HG02870 (cell line): ENCODE measurements around the gene MYO1H.
"Not testable (repeated sequence)": the region's sequence is repeated elsewhere in the genome, so short reads cannot be mapped to it uniquely, and the experiment has no call there.

Experiments
- ATAC-seq: cut with Tn5 transposase; IDR thresholded peaks from one replicate; pipeline ENCODE4 v1.9.1; 2021; ENCODE audit warnings: mild to moderate bottlenecking, moderate library complexity; ENCODE audit not compliant: unreplicated experiment

MYO1H gene

GRCh38 chr12:109345428-109345827 is 2.3 kb upstream of the MYO1H start:
- no peak for ATAC-seq

DNA sequence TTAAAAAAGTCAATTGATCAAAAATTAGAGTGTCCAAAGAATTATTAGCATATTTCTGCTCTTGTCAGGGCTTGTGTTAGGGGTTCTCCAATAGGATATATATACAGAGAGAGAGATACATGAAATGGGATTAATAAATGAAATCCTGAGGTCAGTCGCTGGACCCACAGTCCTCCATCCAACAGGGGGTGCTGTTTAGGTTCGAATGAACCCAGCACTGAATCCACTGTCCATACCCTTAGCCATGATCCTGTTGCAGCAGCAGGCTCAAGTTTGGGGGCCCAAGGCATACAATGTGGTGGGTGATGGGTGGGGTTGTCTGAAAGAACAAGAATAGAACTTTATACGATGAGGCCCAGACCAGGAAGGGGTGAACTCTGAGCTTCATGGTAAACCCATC is 780 bp upstream of the MYO1H start:
- ATAC-seq, result no peak

DNA sequence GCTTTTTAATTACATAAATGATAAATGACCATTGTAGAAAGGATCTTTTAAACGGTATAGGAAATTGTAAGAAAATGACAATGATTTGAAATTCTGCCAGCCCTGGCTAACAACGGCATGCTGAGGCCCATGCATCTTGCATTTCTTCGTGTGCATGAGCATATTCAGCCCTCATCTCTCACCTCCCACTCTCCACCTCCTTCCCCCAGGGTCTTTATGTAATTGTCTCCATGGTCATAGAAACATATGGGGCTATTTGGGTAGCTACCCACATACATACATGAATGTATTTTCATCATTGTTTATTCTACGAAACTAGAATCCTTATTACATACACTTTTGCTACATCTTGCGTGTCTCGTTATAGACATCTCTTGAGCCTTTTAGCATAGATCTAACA is 4.5 kb downstream of the MYO1H start:
- ATAC-seq, result no peak

- ATAC-seq, result no peak
Observed at GRCh38 chr12:109356577-109356976, 8.9 kb downstream of the MYO1H start.

DNA sequence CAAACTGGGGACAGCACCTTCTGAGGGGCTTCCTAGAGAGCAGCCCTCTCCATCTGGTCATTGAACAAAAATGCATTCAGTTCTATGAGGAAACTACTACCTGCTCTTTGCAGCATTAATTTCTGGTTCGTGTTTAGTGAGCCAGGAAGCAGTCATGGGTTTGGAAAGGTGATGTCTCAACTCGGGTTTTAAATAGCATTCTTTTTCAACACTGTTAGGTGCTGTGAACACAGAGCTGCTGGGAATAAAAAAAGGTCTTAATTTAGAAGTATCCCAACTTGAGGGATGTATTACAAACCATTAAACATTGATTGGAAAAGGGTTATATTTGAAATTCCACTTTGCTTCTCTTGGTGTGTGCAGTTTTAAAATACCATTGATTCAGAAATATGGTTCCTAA is 9.3 kb downstream of the MYO1H start:
- no peak for ATAC-seq

GRCh38 chr12:109358154-109358869 is 10.6 kb downstream of the MYO1H start:
- ATAC-seq, result peak; percentile 96

- no peak for ATAC-seq
Observed at GRCh38 chr12:109359131-109359690, 11.5 kb downstream of the MYO1H start.

GRCh38 chr12:109369831-109370230 is 22.1 kb downstream of the MYO1H start:
- ATAC-seq, result no peak

GRCh38 chr12:109377139-109377685 is 29.5 kb downstream of the MYO1H start:
- no peak for ATAC-seq

DNA sequence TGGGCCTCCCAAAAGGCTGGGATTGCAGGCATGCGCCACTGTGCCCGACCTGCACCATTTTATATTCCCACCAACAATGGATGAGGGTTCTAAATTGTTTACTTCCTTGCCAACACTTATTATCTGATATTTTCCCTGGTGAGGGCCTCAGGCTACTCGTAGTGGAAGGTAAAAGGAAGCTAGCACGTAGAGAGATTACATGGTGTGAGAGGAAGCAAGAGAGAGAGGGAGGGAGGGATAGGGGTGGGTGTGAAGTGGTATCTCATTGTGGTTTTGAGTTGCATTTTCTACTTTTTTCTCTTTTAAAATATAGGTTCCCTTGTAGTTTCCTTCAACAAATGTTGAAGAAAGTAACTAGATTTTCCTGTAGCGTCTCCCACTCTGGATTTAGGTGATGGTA is 30.9 kb downstream of the MYO1H start:
- no peak for ATAC-seq

- no peak for ATAC-seq
Observed at GRCh38 chr12:109382031-109382430, 34.3 kb downstream of the MYO1H start.

GRCh38 chr12:109383240-109383639 is 35.5 kb downstream of the MYO1H start:
- ATAC-seq, result no peak

DNA sequence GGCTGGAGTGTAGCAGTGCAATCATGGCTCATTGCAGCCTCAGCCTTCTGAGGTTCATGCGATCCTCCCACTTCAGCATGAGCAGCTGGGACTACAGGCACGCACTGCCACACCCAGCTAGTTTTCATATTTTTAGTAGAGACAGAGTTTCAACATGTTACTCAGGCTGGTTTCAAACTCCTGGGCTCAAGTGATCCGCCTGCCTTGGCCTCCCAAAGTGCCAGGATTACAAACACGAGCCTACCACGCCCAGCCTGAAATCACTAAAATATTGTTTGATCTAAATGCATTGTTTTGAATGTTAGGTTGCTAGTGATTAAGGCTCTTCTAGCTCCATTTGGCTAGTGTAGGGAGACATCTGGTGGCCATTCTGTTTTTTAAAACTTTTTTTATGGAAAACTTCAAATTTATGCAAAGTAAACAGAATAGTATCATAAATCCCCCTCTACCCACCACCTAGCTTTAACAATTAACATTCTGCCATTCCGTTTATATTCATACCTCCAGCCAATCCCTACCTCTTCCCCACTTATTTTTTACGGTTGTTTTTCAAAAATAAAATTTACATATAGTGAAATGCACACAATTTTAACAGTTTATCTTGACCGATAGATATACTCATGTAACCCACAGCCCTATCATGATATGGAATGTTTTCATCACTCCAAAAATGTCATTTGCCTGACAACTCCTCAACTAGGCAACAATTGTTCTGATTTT is 37.8 kb downstream of the MYO1H start:
- ATAC-seq, result no peak

DNA sequence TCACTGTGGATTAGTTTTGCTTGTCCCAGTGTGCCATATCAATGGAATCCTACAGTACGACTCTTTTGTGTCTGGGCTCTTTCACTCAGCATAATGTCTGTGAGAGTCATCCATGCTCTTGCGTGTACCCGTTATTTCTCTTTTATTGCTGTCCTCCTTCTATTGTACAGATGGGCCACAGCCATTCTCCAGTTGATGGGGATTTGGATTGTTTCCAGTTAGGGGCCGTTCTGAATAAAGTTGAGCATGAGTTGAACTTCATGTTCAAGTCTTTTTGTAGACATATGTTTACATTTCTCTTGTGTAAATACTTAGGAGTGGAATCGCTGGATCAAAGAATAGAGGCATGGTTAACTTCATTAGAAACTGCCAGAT is 38.3 kb downstream of the MYO1H start:
- ATAC-seq, result no peak

DNA sequence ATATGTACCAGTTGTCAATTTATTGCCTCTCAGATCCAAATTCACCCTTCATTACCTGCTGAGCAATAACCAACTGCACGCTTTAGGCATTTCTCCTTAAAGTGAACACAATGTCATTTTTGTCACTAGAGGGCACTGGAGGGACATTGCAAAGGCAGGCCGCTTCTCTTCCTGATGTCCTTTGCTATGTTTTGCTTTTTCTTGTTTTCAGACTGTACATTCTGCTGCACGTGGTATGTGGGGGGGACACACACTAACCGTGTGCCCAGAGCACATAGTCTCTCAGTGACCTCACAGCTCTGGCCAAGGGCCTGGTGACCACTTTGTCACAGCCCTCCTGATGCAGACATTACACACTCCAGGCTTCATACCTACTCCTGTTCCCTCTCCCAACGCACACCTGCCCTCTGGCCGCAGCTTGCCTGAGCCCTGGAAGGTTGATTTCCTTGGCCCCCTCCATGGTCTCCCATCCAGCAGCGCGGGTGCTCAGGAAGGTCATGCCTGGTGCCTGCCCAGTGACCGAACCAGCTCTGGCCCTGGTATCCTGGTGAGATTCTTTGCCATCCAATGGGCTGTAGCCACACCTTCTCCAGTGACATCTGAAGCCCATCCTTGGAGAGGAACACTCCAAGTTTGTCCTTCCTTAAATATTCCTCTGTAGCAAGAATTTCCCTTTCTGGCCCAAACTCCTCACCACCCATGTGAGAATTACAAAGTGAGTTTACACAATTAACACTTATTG is 39.9 kb downstream of the MYO1H start:
- ATAC-seq, result no peak

- ATAC-seq, result no peak
Observed at GRCh38 chr12:109388167-109388563, 40.5 kb downstream of the MYO1H start.

GRCh38 chr12:109389146-109389545 is 41.4 kb downstream of the MYO1H start:
- ATAC-seq, result no peak

- no peak for ATAC-seq
Observed at GRCh38 chr12:109393437-109394345, 46.0 kb downstream of the MYO1H start.

GRCh38 chr12:109394891-109395290 is 47.2 kb downstream of the MYO1H start:
- ATAC-seq, result no peak

GRCh38 chr12:109404841-109405240 is 57.1 kb downstream of the MYO1H start:
- ATAC-seq, result not testable (repeated sequence)
